Mesothelial cell of epicardium (in vitro differentiated cells): ENCODE measurements around the gene DUSP7. TPM values are rescaled to one million over a fixed set of nuclear protein-coding genes. Genes with fewer than 3 reads are reported as not detected.

Experiments used
- DNase-seq, 2 experiments: peaks; one replicate each; pipeline ENCODE4 v3.0.0; 2021; ENCODE audit warnings: low spot score in 2 of 2; ENCODE audit not compliant: unreplicated experiment in 2 of 2
- H3K27ac Mint-ChIP-seq: 2 replicates; pipeline ENCODE4 v1.8.0; 2021; ENCODE audit warnings: mixed read lengths
- H3K27me3 Mint-ChIP-seq: 2 replicates; pipeline ENCODE4 v1.8.0; 2021; ENCODE audit warnings: low read depth, mixed read lengths
- H3K36me3 Mint-ChIP-seq: 2 replicates; pipeline ENCODE4 v1.8.0; 2021; ENCODE audit warnings: mixed read lengths
- H3K4me1 Mint-ChIP-seq: 2 replicates; pipeline ENCODE4 v1.8.0; 2021; ENCODE audit warnings: mixed read lengths
- H3K4me3 Mint-ChIP-seq: 2 replicates; pipeline ENCODE4 v1.8.0; 2021; ENCODE audit warnings: mild to moderate bottlenecking, moderate library complexity, mixed read lengths
- H3K9me3 Mint-ChIP-seq: 2 replicates; pipeline ENCODE4 v1.8.0; 2021; ENCODE audit warnings: mixed read lengths
- total RNA-seq: library from RNA; stranded (reverse); gene quantifications from 3 replicates; pipeline ENCODE4 v1.2.1, GENCODE V29; 2021
- TF ChIP-seq, protein P1 (sequence below): fragments of 200-600 bp; sonication (generic); IDR thresholded peaks from one replicate; pipeline ENCODE4 v1.5.0; 2021; ENCODE audit warnings: antibody characterized with exemption; ENCODE audit not compliant: unreplicated experiment

Gene DUSP7
- total RNA-seq, 1 donor from 2014 or later = 32.2 TPM

DNA sequence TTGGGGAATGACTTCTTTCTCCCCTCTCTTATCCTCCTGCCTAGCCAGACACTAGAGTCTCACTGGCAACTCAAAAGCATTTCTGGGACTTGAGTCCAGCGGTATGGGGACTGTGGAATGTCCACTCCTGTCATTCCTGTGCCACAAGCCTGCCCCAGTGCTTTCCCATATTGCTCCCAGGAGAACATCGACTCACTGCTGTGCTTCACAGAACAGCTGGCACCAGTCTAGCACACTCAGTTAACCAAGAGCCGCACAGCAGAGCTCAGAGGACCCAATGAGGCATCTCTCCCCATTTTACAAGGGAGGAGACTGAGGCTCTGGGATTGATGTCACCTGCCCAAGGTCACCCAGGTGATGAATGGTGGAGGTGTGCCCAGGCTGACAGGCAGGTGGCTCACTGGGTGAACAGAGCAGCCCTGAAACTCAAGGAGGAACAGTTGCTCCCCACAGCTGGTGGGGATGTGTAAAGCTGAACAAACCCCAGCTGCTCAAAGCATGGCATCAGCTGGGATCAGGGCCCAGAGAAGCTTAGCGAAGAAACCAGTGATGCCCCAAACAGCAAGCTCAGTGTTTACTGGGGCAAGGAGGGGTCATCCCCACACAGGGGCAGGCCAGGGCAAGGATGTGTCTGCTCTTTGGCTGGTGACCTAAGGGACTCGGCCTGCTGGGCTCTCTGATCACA, 35.4 kb upstream of the DUSP7 start:
- TF ChIP-seq, protein P1, sequence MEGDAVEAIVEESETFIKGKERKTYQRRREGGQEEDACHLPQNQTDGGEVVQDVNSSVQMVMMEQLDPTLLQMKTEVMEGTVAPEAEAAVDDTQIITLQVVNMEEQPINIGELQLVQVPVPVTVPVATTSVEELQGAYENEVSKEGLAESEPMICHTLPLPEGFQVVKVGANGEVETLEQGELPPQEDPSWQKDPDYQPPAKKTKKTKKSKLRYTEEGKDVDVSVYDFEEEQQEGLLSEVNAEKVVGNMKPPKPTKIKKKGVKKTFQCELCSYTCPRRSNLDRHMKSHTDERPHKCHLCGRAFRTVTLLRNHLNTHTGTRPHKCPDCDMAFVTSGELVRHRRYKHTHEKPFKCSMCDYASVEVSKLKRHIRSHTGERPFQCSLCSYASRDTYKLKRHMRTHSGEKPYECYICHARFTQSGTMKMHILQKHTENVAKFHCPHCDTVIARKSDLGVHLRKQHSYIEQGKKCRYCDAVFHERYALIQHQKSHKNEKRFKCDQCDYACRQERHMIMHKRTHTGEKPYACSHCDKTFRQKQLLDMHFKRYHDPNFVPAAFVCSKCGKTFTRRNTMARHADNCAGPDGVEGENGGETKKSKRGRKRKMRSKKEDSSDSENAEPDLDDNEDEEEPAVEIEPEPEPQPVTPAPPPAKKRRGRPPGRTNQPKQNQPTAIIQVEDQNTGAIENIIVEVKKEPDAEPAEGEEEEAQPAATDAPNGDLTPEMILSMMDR = no peak
- H3K27me3 Mint-ChIP-seq = no peaks in the 10 kb centered on the region
- H3K36me3 Mint-ChIP-seq = no peaks in the 10 kb centered on the region
- peak overlapping the region; percentile 86 for H3K27ac Mint-ChIP-seq
- no peak for DNase-seq
- H3K4me3 Mint-ChIP-seq = no peak overlapping the region
- H3K4me1 Mint-ChIP-seq = peaks cover 29% of the 10 kb centered on the region
- H3K9me3 Mint-ChIP-seq = no peaks in the 10 kb centered on the region

DNA sequence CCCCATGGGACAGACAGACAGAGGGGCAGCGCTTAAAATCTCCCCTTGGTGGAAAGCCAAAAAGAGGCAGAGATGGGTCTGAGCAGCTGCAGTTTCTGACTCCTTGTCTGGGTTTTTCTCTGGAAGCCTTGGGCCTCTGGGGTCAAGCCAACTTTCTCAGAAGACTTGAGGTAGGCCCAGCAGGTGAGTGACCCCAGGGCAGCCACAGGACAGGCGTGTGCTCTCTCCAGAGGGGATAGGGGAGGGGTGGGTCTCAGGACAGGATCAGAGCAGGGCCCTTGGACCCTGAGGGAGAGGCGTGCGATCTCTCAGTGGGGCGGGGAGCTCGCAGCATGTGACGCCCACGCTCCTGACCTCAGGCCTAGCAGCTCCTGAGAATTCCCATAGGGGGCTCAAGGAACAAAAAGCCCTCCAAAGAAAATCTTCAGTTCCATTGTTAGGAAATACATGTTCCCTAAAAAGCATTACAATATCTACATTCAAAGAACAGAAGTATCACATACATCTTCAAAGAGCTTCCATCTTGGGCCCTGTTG, 34.6 kb upstream of the DUSP7 start:
- no peak for DNase-seq

DNA sequence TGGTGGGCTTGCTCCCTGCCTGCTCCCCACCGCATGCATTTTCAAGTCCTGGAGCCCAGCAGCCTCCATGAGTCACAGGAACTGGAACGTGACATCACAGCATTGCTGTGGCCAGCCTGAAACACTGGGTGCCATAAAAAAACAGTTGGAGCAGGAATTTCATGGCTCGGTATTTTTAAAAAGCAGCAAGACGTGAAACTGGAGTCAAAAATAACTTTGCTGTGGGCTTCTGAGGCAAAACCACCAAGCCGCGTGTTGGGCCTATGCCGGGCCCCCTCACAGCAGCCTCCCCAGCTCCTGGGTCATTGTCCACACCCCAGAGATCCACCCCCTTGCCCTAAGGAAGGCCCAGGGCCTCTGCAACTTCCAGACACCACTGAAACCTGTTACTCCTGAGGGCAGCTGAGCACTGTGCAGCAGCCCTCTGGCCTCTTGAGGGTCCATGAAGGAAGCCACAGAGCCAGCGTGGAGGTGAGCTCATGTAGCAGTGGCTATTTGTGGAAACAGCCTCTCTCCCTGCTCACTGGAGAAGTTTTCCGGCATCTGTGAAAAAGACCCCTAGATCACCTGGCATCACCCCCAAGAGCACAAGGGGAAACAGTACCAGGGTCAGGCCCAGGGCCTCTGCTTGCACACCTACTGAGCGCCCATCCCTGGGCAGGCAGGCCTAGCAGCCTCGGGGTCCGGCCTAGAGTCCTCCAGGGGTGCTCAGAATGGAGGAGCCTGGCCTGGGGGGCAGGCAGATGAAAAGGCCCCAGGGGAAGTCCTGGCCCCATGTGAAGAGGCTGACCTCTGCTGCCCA, 34.0 kb upstream of the DUSP7 start:
- H3K27ac Mint-ChIP-seq = peak overlapping the region; percentile 90
- H3K9me3 Mint-ChIP-seq = no peaks in the 10 kb centered on the region
- no peaks in the 10 kb centered on the region for H3K36me3 Mint-ChIP-seq
- no peak overlapping the region for H3K4me3 Mint-ChIP-seq
- no peak for DNase-seq
- no peaks in the 10 kb centered on the region for H3K27me3 Mint-ChIP-seq
- TF ChIP-seq, protein P1 = no peak
- peaks cover 37% of the 10 kb centered on the region for H3K4me1 Mint-ChIP-seq

More for the DNA sequence above, 34.6 kb upstream of the DUSP7 start:
- Mint-ChIP-seq H3K27me3 (no peaks in the 10 kb centered on the region), H3K4me3 (no peak overlapping the region), H3K9me3 (no peaks in the 10 kb centered on the region), H3K36me3 (no peaks in the 10 kb centered on the region), H3K4me1 (peaks cover 36% of the 10 kb centered on the region), H3K27ac (no peak overlapping the region)
- TF ChIP-seq, protein P1 = no peak

DNA sequence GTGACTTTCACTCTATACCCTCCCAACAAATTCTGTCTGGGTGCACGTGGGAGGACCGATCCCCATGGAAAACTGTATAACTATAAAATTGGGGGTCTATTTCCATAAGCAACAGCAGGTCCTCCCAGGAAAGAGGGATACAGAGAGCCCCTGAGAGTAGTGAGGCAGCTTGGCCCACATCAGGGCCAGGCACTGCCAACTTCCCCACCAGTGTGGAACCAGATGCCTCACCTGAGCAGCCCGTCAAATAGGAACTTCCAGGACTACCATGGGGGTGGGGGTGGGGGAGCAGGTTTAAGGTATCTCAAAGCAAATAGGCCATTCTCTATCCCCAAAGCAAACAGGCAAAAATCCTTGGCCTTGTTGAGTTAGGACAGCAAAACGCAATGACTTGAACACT, 33.3 kb upstream of the DUSP7 start:
- Mint-ChIP-seq H3K4me1 (peaks cover 38% of the 10 kb centered on the region), H3K9me3 (no peaks in the 10 kb centered on the region), H3K27me3 (no peaks in the 10 kb centered on the region), H3K4me3 (no peak overlapping the region), H3K27ac (peak overlapping the region; percentile 90), H3K36me3 (no peaks in the 10 kb centered on the region)
- TF ChIP-seq, protein P1 = no peak
- DNase-seq = no peak

DNA sequence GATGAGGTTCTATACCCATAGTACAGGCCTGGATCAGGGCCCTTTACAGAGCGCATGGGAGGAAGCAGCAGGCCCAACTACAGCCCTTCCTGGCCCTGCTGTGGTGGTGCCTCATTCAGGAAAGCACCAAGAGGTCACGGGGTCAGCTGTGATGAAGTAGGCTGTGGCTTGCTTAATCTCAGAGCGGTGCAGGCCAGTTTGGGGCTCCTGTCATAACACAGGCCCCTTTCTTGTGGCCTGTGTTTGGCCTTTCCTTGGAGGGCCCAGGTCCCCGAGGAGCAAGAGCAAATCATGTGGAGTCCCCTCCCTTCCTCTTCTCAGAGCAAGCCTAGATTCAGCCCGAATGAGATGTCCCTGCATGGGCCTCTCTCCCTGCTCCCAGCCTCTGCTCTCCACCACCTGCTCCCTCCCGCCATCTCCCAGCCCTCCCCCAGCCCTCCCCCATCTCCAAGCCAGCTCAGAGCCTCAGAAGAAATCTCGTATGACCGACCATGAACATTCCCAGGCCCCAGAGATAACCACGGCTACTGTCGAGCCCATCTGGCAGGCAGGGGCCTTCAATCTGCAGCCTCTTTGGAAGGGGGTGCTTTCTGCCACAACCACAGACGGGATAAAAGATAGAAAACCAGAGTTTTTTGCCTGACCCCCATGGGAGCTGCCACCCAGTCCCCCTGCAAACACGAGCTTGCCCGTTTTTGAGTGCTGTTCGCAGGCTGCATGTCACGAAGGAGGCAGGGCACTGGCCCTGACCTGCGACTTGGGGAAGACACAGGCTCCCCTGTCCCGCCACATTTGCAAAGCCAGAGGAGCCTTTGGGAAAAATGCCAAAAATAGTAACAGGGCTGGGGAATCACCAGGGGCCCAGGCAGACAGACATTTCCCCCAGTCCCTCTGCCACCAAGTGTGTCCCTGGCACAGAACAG, 32.3 kb upstream of the DUSP7 start:
- peaks cover 38% of the 10 kb centered on the region for H3K4me1 Mint-ChIP-seq
- H3K9me3 Mint-ChIP-seq = no peaks in the 10 kb centered on the region
- TF ChIP-seq, protein P1 = no peak
- H3K36me3 Mint-ChIP-seq = no peaks in the 10 kb centered on the region
- no peak overlapping the region for H3K4me3 Mint-ChIP-seq
- no peaks in the 10 kb centered on the region for H3K27me3 Mint-ChIP-seq
- H3K27ac Mint-ChIP-seq = peak overlapping the region; percentile 85
- no peak for DNase-seq
